ENCODE results near the gene AMOTL1. TPM values are rescaled to one million over a fixed set of nuclear protein-coding genes. Genes with fewer than 3 reads are reported as not detected.
A peak's percentile ranks its signal among the peaks of the same experiment; 100 is the strongest.

Gene AMOTL1
- total and polyA plus RNA-seq, 4 donors = 7.4 to 68.5 (median 27.3) TPM

DNA sequence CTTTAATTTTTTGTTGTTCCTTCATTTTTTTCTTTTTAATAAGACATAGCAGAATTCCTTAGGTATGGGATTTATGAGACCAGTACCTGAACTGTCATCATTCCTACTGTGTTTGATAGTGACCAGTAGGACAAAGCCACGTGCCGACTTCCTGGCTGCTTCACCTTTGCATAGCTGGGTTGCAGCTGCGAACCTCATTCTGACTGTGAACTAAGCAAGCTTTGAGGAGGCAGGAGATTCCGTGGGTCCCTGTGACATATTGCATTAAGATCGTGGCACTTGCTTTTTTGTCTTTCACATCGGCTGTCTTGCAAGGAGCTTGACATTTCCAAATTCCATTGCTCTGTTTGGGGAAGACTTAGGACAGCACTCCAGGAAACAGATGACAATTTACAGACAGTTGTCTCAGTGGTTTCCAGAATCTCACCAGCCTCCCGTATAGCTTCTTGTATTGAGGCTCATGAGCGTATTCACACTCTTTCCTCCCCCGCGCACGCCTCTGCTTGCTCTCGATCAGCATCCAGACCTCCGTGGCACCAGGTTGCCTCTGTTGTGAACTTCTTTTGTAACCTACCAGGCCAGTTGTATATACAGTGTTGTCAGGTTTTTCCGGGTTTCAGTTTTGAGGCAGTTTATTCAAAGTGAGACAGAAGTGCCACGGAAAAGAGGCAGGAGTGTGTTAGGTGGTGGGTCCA lies 103.5 kb downstream of the AMOTL1 start:
- peaks cover 0 to 61% (median 41%) of the 10 kb centered on the region in 4 donors for H3K36me3 ChIP-seq (ENCODE audit: control insufficient read depth in 4 of 4, insufficient read depth in 4 of 4, low read length in 4 of 4)
- 90% methylated on average over 15 of the region's 15 CpGs for WGBS, 2 donors
- ATAC-seq (ENCODE audit: insufficient read depth, low FRiP score) = no peak

DNA sequence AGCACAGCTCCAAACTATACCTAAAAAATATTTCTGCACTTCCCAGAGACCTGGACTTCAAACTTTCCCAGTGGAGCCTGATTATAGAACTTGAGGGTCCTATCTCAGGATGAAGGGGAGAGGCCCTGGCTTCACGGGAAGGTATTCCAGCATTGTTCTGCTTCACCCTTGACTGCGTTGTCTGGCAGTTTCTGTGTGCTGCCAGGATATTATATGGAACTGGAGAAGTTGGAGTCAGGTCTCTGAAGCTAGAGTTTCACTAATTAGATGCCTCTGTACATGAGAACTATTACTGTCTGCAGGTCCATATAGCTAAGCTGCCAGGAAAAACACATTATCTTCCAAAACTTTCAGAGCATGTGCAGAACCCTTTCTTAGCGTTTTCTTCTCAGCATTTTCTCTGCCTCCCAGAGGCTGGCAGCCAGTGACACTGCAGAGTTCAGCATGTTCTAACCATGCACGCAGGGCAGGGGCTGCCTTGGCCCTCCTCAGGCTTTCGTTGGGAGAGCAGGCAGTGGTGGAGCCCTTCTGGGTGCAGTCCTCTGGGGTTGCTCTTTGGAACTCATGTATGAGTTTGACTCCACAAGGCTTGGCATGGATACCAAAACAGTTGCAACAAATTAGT lies 105.9 kb downstream of the AMOTL1 start:
- Histone ChIP-seq H3K4me1 (ENCODE audit: control insufficient read depth in 5 of 5, insufficient read depth in 5 of 5, low read length in 5 of 5) (peaks cover 0 to 13% (median 5%) of the 10 kb centered on the region in 5 donors), H3K9ac (ENCODE audit: insufficient read depth in 1 of 2, low read length in 2 of 2) (no peak overlapping the region), H3K36me3 (ENCODE audit: control insufficient read depth in 4 of 4, insufficient read depth in 4 of 4, low read length in 4 of 4) (peaks cover 0 to 53% (median 35%) of the 10 kb centered on the region in 4 donors), H3K4me3 (no peak overlapping the region), H3K27me3 (ENCODE audit: control insufficient read depth in 3 of 3, insufficient read depth in 3 of 3, low read length in 2 of 3) (no peaks in the 10 kb centered on the region), H3K9me3 (ENCODE audit: control insufficient read depth in 4 of 4, insufficient read depth in 3 of 4, low read length in 3 of 4) (no peaks in the 10 kb centered on the region), H3K27ac (ENCODE audit: low read depth in 1 of 2, low read length in 1 of 2) (no peak overlapping the region)
- ATAC-seq (ENCODE audit: insufficient read depth, low FRiP score) = no peak
- no peak for DNase-seq
- TF ChIP-seq, protein P1, sequence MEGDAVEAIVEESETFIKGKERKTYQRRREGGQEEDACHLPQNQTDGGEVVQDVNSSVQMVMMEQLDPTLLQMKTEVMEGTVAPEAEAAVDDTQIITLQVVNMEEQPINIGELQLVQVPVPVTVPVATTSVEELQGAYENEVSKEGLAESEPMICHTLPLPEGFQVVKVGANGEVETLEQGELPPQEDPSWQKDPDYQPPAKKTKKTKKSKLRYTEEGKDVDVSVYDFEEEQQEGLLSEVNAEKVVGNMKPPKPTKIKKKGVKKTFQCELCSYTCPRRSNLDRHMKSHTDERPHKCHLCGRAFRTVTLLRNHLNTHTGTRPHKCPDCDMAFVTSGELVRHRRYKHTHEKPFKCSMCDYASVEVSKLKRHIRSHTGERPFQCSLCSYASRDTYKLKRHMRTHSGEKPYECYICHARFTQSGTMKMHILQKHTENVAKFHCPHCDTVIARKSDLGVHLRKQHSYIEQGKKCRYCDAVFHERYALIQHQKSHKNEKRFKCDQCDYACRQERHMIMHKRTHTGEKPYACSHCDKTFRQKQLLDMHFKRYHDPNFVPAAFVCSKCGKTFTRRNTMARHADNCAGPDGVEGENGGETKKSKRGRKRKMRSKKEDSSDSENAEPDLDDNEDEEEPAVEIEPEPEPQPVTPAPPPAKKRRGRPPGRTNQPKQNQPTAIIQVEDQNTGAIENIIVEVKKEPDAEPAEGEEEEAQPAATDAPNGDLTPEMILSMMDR (IDR thresholded peaks at IDR 0.05; ENCODE audit: control extremely low read depth, extremely low read depth) = no peak
- 84 to 90% methylated on average over 5 of the region's 5 CpGs for WGBS, 2 donors

More for the DNA sequence above, 103.5 kb downstream of the AMOTL1 start:
- Histone ChIP-seq H3K27ac (ENCODE audit: low read depth in 1 of 2, low read length in 1 of 2) (no peak overlapping the region), H3K4me3 (no peak overlapping the region), H3K9ac (ENCODE audit: insufficient read depth in 1 of 2, low read length in 2 of 2) (no peak overlapping the region), H3K9me3 (ENCODE audit: control insufficient read depth in 4 of 4, insufficient read depth in 3 of 4, low read length in 3 of 4) (no peaks in the 10 kb centered on the region), H3K4me1 (ENCODE audit: control insufficient read depth in 5 of 5, insufficient read depth in 5 of 5, low read length in 5 of 5) (peaks cover 0 to 6% (median 3%) of the 10 kb centered on the region in 5 donors), H3K27me3 (ENCODE audit: control insufficient read depth in 3 of 3, insufficient read depth in 3 of 3, low read length in 2 of 3) (no peaks in the 10 kb centered on the region)
- TF ChIP-seq, protein P1 (IDR thresholded peaks at IDR 0.05; ENCODE audit: control extremely low read depth, extremely low read depth) = no peak
- no peak for DNase-seq

DNA sequence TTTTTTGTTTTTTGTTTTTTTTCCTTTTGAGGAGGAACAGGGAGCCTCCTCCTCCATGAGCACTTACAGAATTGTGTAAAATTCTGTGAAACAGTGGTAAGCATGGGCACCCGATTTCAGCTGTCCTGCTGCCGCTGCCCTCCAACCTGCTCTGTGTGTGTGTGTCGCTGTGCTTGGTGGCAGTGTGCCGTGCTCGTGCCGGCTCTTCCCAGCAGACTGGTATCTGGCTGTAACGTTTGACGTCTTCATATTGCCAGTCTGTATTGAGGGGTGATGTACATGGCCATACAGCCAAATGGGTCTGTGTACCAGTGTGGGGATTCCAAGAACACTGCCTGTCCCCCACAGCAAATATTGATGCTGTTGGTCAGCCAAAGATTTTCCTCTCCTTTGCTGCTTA lies 108.1 kb downstream of the AMOTL1 start:
- no peaks in the 10 kb centered on the region for H3K27me3 ChIP-seq (ENCODE audit: control insufficient read depth in 3 of 3, insufficient read depth in 3 of 3, low read length in 2 of 3)
- no peak for ATAC-seq (ENCODE audit: insufficient read depth, low FRiP score)
- peaks cover 0 to 43% (median 30%) of the 10 kb centered on the region in 4 donors for H3K36me3 ChIP-seq (ENCODE audit: control insufficient read depth in 4 of 4, insufficient read depth in 4 of 4, low read length in 4 of 4)
- DNase-seq = no peak
- 84 to 88% methylated on average over 8 of the region's 8 CpGs for WGBS, 2 donors
- no peak overlapping the region for H3K4me3 ChIP-seq
- peak overlapping the region in 1 of 2 donors; percentile 66 for H3K27ac ChIP-seq (ENCODE audit: low read depth in 1 of 2, low read length in 1 of 2)
- H3K9ac ChIP-seq (ENCODE audit: insufficient read depth in 1 of 2, low read length in 2 of 2) = no peak overlapping the region
- peaks cover 0 to 13% (median 5%) of the 10 kb centered on the region in 5 donors for H3K4me1 ChIP-seq (ENCODE audit: control insufficient read depth in 5 of 5, insufficient read depth in 5 of 5, low read length in 5 of 5)
- TF ChIP-seq, protein P1 (IDR thresholded peaks at IDR 0.05; ENCODE audit: control extremely low read depth, extremely low read depth) = no peak
- H3K9me3 ChIP-seq (ENCODE audit: control insufficient read depth in 4 of 4, insufficient read depth in 3 of 4, low read length in 3 of 4) = no peaks in the 10 kb centered on the region
